ENCODE data around the gene PAIP2.
"Not testable (repeated sequence)": the region's sequence is repeated elsewhere in the genome, so short reads cannot be mapped to it uniquely, and the experiment has no call there.

The PAIP2 gene, protein sequence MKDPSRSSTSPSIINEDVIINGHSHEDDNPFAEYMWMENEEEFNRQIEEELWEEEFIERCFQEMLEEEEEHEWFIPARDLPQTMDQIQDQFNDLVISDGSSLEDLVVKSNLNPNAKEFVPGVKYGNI

DNA sequence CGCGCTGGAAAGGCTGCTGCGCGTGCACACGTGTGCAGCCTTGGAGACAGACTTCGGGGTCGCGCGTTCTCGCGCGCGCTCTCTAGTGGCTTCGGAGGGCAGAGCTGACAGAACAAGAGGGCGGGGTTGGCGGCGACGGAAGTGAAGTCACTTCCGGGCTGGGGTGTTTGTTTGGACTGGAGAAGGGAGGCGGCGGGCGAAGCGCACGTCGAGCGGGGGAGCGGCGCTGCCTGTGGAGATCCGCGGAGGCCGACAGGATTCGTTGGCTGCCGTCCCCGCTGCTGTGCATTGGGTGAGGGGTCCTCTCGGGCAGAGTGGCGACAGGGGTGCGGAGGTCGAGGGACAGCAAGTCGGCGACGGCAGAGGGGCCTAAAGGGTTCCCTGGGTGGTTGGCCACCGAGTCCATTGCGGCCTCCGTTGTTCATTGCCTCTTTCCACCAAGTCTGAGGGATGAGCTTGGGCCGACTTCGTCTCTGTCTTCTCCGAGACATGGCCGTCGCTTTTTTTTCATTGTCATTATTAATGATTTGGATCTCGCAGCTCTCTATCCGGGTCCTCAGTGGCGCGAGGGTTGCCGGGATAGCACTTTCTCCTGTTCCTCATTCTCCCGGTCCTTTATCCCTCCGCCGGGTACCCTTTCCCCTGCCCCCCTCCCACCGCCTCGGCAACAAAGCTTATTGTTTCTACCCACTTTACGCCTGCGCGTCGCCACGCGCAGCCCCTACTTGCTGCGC is at the start of gene PAIP2:
PAIP2 (plus strand) TSS at position 166 of the 734 bp plus-strand sequence. CDS start 21,931 bp downstream, outside the sequence.
- peak; percentile 88 for DNase-seq (ENCODE audit: low read depth)

DNA sequence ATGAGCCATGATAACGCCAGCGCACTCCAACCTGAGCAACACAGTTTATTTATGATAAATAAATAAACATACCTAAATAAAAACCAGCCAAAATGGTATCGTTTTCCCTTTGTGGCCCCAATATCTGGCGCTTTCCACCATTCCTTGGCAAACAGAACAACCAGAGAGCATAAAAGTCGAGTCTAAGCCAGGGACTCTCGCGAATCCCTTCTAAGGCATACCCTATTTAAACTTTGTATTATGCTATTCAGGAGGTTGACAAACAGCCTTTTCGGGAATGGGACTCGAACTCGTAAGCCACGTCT is 48.5 kb upstream of the PAIP2 start:
- DNase-seq (ENCODE audit: low read depth), result no peak

DNA sequence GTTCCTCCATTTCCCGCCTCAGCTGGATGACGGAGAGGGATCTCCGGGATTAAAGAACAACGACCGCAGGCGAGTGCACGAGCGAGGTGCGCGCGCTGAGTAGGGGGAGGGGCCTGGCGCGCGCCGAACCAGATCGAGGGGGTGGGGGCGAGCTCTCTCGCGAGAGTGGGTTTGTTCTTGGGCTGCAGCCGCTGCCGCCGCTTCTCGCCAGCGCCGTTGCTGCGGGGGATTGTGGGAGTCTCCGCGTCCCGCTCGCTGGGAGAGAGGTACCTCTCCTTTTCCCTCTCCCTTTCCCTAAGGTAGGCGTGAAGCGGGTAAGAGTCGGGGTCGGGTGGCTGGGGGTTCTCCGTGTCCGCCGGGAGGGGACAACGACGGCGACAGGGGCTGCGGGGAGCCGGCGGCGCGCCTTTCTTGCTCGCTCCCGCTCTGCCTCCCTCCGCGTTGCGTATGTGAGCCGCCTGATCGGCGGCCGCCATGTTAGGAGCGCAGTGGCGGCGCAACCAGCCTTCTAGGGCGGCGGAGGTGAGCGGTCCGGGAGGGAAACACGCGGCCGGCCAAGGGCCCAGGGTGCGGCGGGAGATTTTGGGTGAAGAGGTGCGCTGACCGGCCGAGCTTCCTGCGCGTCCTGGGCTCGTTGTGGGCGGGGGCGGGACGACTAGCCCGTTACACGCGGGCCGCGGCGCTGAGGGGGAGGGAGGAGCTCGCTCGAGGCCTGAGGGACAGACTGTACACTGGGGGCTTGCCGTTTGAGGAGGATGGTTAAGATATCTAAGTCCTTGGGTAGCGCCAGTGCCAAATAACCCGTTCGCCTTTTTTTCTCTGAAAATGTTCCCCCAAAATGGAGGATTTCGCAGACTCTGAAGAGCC is 47.9 kb upstream of the PAIP2 start, which contains the start of gene MATR3:
MATR3 (plus strand) TSS at position 234 of the 867 bp plus-strand sequence. CDS start 13,676 bp downstream, outside the sequence.
- DNase-seq (ENCODE audit: low read depth), result peak; percentile 70

GRCh38 chr5:139294374-139295165 is 47.1 kb upstream of the PAIP2 start:
- peak; percentile 42 for DNase-seq (ENCODE audit: low read depth)

GRCh38 chr5:139295346-139296057 is 46.2 kb upstream of the PAIP2 start:
- DNase-seq (ENCODE audit: low read depth), result no peak

DNA sequence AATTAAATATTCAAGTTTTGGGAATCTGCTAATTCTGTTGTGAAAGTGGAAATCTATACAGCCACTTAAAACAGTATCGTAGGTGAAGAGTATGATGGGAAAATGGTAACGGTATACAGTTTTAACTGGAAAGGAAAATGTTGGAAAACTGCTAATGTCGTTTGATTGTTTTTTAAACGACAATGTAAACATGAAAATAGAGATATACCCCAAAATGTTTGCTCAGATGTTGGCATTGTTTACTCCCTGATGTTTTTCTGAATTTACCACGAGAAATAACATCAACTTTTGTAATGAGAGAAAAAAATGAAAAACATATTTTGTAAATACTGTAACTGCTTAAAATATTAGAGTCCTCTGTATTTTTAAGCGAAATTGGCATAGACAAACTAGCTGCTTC is 45.5 kb upstream of the PAIP2 start:
- DNase-seq (ENCODE audit: low read depth), result no peak

DNA sequence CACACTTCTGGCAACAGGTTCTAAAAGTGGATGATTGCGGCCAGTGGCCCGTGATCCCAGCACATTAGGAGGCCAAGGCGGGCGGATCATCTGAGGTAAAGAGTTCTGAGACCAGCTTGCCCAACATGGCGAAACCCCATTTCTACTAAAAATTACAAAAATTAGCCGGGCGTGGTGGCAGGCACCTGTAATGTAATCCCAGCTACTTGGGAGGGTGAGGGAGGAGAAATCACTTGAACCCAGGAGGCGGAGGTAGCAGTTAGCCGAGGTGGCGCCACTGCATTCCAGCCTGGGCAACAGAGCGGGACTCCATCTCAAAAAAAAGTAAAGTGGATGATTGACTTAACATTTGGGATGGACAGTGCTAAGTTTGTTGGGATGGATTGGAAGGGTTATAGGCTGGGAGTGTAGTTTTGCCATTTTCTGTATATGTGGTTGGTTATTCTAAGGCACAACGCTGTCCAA is 44.8 kb upstream of the PAIP2 start:
- DNase-seq (ENCODE audit: low read depth), result no peak

- no peak for DNase-seq (ENCODE audit: low read depth)
Observed at GRCh38 chr5:139297439-139298133, 44.1 kb upstream of the PAIP2 start.

DNA sequence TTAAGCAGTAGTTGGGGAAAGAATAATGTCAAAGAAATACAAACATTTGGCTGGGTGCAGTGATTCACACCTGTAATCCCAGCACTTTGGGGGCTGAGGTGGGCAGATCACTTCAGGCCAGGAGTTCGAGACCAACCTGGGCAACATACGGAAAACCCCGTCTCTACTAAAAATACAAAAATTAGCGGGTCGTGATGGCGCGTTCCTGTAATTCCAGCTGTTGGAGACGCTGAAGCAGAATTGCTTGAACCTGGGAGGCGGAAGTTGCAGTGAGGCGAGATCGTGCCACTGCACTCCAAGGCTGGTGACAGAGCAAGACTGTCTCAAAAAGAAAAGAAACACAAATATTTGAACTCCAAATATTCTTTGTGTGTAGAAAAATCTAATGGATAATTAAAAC is 43.4 kb upstream of the PAIP2 start:
- DNase-seq (ENCODE audit: low read depth), result no peak

GRCh38 chr5:139299486-139299885 is 42.2 kb upstream of the PAIP2 start:
- DNase-seq (ENCODE audit: low read depth), result no peak

DNA sequence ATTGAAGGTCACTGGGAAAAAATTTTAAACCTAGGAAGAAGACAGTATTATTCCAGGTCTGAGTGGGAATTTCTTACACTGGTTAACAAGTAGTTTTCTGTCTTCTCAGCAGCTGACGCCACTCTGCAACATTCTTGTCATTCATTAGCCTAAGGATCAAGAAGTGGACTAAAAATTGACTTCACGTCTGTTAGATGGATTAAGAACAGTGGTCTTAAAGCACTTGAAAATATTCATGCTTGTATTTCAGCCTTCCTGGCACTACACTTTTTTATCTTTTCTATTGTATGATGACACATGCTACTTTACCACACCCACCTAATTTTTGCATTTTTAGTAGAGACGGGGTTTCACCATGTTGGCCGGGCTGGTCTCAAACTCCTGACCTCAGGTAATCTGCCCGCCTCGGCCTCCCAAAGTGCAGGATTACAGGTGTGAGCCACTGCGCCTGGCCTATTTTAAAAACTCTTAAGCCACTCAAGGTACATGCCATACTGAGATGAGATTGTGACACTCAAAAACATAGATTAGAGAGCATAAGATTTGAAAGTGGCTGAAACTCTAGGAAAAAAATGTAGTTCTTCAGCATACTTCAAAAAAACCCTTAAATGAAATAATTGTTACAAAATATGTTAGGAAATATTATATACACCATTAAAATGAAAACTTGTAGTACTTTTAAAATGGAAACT is 39.7 kb upstream of the PAIP2 start:
- DNase-seq (ENCODE audit: low read depth), result no peak

DNA sequence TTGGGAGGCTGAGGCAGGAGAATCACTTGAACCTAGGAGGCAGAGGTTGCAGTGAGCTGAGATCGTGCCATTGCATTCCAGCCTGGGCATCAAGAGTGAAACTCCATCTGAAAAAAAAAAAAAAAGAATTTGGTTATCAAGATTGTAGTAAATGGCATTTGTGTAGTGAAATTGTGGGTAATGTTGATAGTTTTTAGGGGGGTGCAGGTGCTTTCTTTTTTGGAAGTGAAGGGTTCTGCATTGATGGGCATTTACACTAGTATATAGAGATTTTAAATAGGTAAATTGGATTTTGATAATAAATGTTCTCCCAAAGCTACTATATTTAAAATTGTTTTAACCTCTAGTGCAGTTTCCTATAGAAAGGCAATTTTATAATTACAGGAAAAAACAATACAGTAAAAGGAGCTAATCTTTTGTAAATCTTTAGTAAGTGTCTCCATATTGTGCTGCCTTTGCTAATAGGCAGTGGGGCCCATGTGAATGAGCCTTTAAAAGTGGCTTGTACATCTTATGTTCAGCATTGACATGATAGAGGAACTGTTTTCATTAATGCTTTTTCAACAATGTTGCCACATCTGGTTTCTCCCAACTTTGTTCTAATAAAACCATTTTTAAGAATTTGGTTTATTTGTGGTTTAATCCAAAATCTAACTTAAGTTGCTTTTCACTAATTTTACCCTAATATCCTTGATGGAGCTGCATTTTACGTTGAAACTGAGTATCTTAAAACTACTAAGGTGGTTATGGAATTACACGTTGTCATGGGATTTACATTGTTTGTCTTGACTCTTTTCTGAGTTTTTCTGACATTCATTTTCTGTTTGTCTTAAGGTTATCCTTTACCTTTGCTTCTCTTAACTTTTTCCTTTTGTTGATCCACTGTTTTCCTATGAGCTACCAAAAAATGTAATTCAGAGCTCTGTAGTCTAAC is 37.0 kb upstream of the PAIP2 start:
- DNase-seq (ENCODE audit: low read depth), result no peak

GRCh38 chr5:139306197-139306596 is 35.5 kb upstream of the PAIP2 start:
- no peak for DNase-seq (ENCODE audit: low read depth)

GRCh38 chr5:139306628-139307379 is 34.9 kb upstream of the PAIP2 start:
- DNase-seq (ENCODE audit: low read depth), result no peak

- no peak for DNase-seq (ENCODE audit: low read depth)
Observed at GRCh38 chr5:139308797-139309196, 32.9 kb upstream of the PAIP2 start.

DNA sequence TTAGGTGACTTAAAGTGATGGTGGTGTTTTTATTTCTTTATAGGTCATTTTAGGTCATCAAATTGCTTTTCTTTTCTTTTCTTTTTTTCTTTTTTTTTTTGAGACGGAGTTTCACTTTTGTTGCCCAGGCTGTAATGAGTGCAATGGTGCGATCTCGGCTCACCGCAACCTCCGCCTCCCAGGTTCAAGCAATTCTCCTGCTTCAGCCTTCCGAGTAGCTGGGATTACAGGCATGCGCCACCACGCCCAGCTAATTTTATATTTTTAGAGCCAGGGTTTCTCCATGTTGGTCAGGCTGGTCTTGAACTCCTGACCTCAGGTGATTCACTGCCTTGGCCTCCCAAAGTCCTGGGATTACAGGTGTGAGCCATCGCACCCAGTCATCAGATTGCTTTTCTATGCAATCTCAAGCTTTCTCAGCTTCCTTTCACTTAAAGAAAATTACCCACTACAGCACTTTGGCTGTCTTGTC is 30.9 kb upstream of the PAIP2 start:
- not testable (repeated sequence) for DNase-seq (ENCODE audit: low read depth)

GRCh38 chr5:139312075-139312474 is 29.6 kb upstream of the PAIP2 start:
- DNase-seq (ENCODE audit: low read depth), result no peak

DNA sequence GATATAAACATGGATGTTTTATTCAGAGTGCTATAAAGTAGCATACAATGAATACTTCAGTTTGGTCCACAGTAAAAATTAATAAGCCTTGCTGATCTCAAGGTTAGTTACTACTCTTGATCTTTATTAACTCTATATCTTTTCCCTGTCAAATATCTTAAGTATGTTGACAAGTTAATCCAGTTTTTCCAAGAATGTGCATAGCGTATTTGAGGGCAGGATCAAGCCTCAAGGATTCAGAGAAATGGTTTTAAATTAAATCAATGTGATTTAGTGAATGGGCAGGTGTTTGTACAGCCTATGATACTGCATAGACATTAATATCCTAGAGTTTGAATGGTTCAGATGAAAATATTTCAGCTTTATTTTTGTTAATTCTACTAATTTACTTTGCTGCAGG is 27.4 kb upstream of the PAIP2 start:
- no peak for DNase-seq (ENCODE audit: low read depth)

Measured in GM04503 (cell line).